GM12878 (cell line): ENCODE results near the gene HMOX2. TPM values are rescaled to one million over a fixed set of nuclear protein-coding genes. Genes with fewer than 3 reads are reported as not detected.

Experiments used
- ATAC-seq: fragments of 200-7000 bp; cut with Tn5 transposase; 3 replicates; pipeline ENCODE4 v1.9.1; 2020; ENCODE audit warnings: mild to moderate bottlenecking, moderate library complexity
- BruUV-seq: library from RNA; stranded (reverse); fragments of 400-500 nt; replicated peaks from 2 replicates; lab custom pipeline; 2021; lab: Mats Ljungman, UMichigan
- CTCF ChIA-PET: fragments of 300-600 bp; sonication (Branson Sonifier 250); formaldehyde crosslinking; extraction: SDS; loops from one replicate; lab custom pipeline; 2021; ENCODE audit warnings: inconsistent platforms; lab: Yijun Ruan, JAX
- POLR2A ChIA-PET: fragments of 350-600 bp; formaldehyde crosslinking; extraction: SDS; loops from one replicate; lab custom pipeline; 2021; ENCODE audit warnings: inconsistent platforms; lab: Charles Lee
- RAD21 ChIA-PET: fragments of 300-600 bp; sonication (Branson Sonifier 250); formaldehyde crosslinking; loops from one replicate; lab custom pipeline; 2023; ENCODE audit warnings: antibody characterized with exemption; ENCODE audit not compliant: unreplicated experiment; lab: Charles Lee
- SMC1A ChIA-PET: fragments of 300-600 bp; sonication (Branson Sonifier 250); formaldehyde crosslinking; loops from one replicate; lab custom pipeline; 2023; ENCODE audit not compliant: unreplicated experiment, uncharacterized antibody; lab: Charles Lee
- DNase-seq: peaks from one replicate; pipeline ENCODE4 v3.0.0-alpha.2; 2011; ENCODE audit warnings: low read depth, low spot score
- FAIRE-seq: peaks from 3 replicates; lab custom pipeline; 2011; peaks lifted over from hg19 to GRCh38; lab: Jason Lieb, UNC
- H2AFZ ChIP-seq: 2 replicates; pipeline ENCODE4 v1.6.0; 2011; ENCODE audit warnings: low read depth, low read length, control low read depth; ENCODE audit not compliant: control insufficient read depth
- H3K27ac ChIP-seq: 2 replicates; pipeline ENCODE4 v1.5.1; 2011; ENCODE audit warnings: control low read depth; ENCODE audit not compliant: control insufficient read depth, insufficient read depth
- H3K27me3 ChIP-seq, 2 experiments: replicated peaks in 1 of 2; 2 replicates each; pipeline versions ENCODE4 v1.6.0 to v1.6.1; 2011; ENCODE audit warnings: low read length in 1 of 2; ENCODE audit not compliant: control insufficient read depth in 2 of 2, insufficient read depth in 2 of 2
- H3K36me3 ChIP-seq, 2 experiments: 2 replicates each; pipeline ENCODE4 v1.5.1; 2011; ENCODE audit warnings: low read length in 1 of 2; ENCODE audit not compliant: control insufficient read depth in 2 of 2, insufficient read depth in 2 of 2
- H3K4me1 ChIP-seq: 2 replicates; pipeline ENCODE4 v1.6.1; 2011; ENCODE audit warnings: mild to moderate bottlenecking, low read length, moderate library complexity, mixed read lengths; ENCODE audit not compliant: control insufficient read depth, insufficient read depth
- H3K4me2 ChIP-seq: 2 replicates; pipeline ENCODE4 v1.6.0; 2011; ENCODE audit warnings: control low read depth; ENCODE audit not compliant: control insufficient read depth, insufficient read depth
- H3K4me3 ChIP-seq: fragments of 200-600 bp; sonication (generic); 2 replicates; pipeline ENCODE4 v1.5.1; 2016
- H3K79me2 ChIP-seq: 2 replicates; pipeline ENCODE4 v1.6.0; 2011; ENCODE audit warnings: low read length; ENCODE audit not compliant: control insufficient read depth, insufficient read depth
- H3K9ac ChIP-seq: 2 replicates; pipeline ENCODE4 v1.8.0; 2011; ENCODE audit warnings: low read length, control low read depth, mixed read lengths; ENCODE audit not compliant: control insufficient read depth, insufficient read depth
- H3K9me3 ChIP-seq: replicated peaks from 3 replicates; pipeline ENCODE4 v1.5.1; 2011; ENCODE audit warnings: mild to moderate bottlenecking, low read length; ENCODE audit not compliant: control insufficient read depth, insufficient read depth
- H4K20me1 ChIP-seq: 2 replicates; pipeline ENCODE4 v1.6.0; 2011; ENCODE audit not compliant: control insufficient read depth, insufficient read depth
- BCL3 ChIP-seq: IDR thresholded peaks from 2 replicates; pipeline ENCODE4 v1.6.1; 2011; ENCODE audit warnings: borderline replicate concordance, low read depth, mild to moderate bottlenecking, moderate library complexity, low read length; ENCODE audit not compliant: insufficient read depth, poor library complexity, severe bottlenecking
- CHD4 ChIP-seq: fragments of 200-600 bp; sonication (generic); IDR thresholded peaks from 2 replicates; pipeline ENCODE4 v1.6.1; 2016; ENCODE audit warnings: mild to moderate bottlenecking
- CUX1 ChIP-seq: IDR thresholded peaks from 2 replicates; pipeline ENCODE4 v1.6.1; 2012; ENCODE audit warnings: improper control_type of control experiment, low read depth, low read length; ENCODE audit not compliant: insufficient replicate concordance
- RAD51 ChIP-seq: fragments of 450-650 bp; IDR thresholded peaks from 2 replicates; pipeline ENCODE4 v1.6.1; 2016; ENCODE audit warnings: moderate library complexity, mild to moderate bottlenecking, inconsistent platforms
- SIX5 ChIP-seq: IDR thresholded peaks from 2 replicates; pipeline ENCODE4 v1.6.1; 2011; ENCODE audit warnings: mild to moderate bottlenecking, low read depth, low read length, moderate library complexity; ENCODE audit not compliant: severe bottlenecking
- SMC3 ChIP-seq: IDR thresholded peaks from 2 replicates; pipeline ENCODE4 v1.6.1; 2011; ENCODE audit warnings: low read length, improper control_type of control experiment, borderline replicate concordance
- SP1 ChIP-seq: IDR thresholded peaks from one replicate; pipeline ENCODE4 v1.6.1; 2011; ENCODE audit warnings: low read depth, low read length
- SREBF1 ChIP-seq: IDR thresholded peaks from 2 replicates; pipeline ENCODE4 v1.6.1; 2012; ENCODE audit warnings: mild to moderate bottlenecking, low read length
- ZNF207 ChIP-seq: fragments of 450-650 bp; IDR thresholded peaks from 2 replicates; pipeline ENCODE4 v1.6.1; 2014; ENCODE audit warnings: antibody characterized with exemption, mild to moderate bottlenecking, borderline replicate concordance
- WGBS: methylation state at CpG from one replicate; pipeline ENCODE4 v1.1.6; 2016; ENCODE audit warnings: low lambda C conversion rate; ENCODE audit not compliant: insufficient replicate concordance, insufficient coverage; ENCODE audit errors: missing lambda C conversion rate; 5-methylcytosine and 5-hydroxymethylcytosine counted together
- in situ Hi-C: fragments of 300-500 bp; cut with MboI; formaldehyde crosslinking; loops from 9 replicates; pipeline ENCODE4 v1.14.3; 2018; ENCODE audit warnings: mixed read lengths
- intact Hi-C: fragments of 100-400 bp; cut with micrococcal nuclease; formaldehyde crosslinking; loops from one replicate; pipeline ENCODE4 v1.14.2; 2022; ENCODE audit not compliant: unreplicated experiment
- polyA plus RNA-seq, 11 experiments: library from polyadenylated mRNA; depleted of rRNA in 4 of 11; unstranded in 6 of 11; stranded (reverse) in 5 of 11; fragments of >200 nt; fragmentation: Nextera tagmentation in 4 of 11; fragmentation: Illumina TruSeq in 1 of 11; extraction: Ambion mirVana in 4 of 11; extraction: Trizol in 1 of 11; gene quantifications; 1 replicate in 1 of 11; 2 replicates in 10 of 11; pipeline versions ENCODE4 v1.2.1 to v1.2.3, GENCODE V29; 2011 to 2016; ENCODE audit warnings: inconsistent platforms in 2 of 11, missing spikeins in 2 of 11, low read depth in 1 of 11
- total RNA-seq, 4 experiments: library from RNA; depleted of rRNA in 3 of 4; stranded (reverse); fragments of >200 nt in 3 of 4; fragmentation: Illumina TruSeq in 1 of 4; extraction: Trizol in 1 of 4; gene quantifications; 2 replicates each; pipeline versions ENCODE4 v1.2.1 to v1.2.3, GENCODE V29; 2013 to 2021

HMOX2 gene
- total and polyA plus RNA-seq, 10 of the 15 experiments (the other 5 are each of a cell fraction or from before 2014, with no cell fraction given) = 26.4 to 111 (median 57.8) TPM

GRCh38 chr16:4494746-4495490 lies 18.7 kb downstream of the HMOX2 start:
- in situ Hi-C loops (no loop called here), intact Hi-C loops (no loop called here)
- ATAC-seq = no peak
- no peak overlapping the region for H3K4me3 ChIP-seq
- ChIA-PET SMC1A (no interaction called here), RAD21 (no interaction called here), CTCF (interaction anchor here (1.3 kb wide), 1 partner anchor 18 kb away, joined by 3 read pairs; no protein-coding TSS in a partner anchor), POLR2A (no interaction called here)
- no peaks in the 10 kb centered on the region for H3K27me3 ChIP-seq
- H3K9ac ChIP-seq = no peak overlapping the region
- no peak for FAIRE-seq
- no peak overlapping the region for H3K27ac ChIP-seq
- 97% methylated on average over 6 of the region's 6 CpGs for WGBS
- DNase-seq = no peak
- no peaks in the 10 kb centered on the region for H3K9me3 ChIP-seq
- TF ChIP-seq SREBF1 (no peak), BCL3 (peak; percentile 77), SMC3 (no peak)
- BruUV-seq = no TSS peak
- no peak overlapping the region for H3K4me2 ChIP-seq
- H3K36me3 ChIP-seq = peaks cover 0 to 4% of the 10 kb centered on the region in 2 experiments; a peak in 3 of 4 replicates
- no peaks in the 10 kb centered on the region; the same call in 1 of the 2 replicates for H4K20me1 ChIP-seq
- H3K79me2 ChIP-seq = no peaks in the 10 kb centered on the region; the same call in 1 of the 2 replicates
- H3K4me1 ChIP-seq = no peaks in the 10 kb centered on the region
- no peak overlapping the region for H2AFZ ChIP-seq

- ChIA-PET RAD21 (no interaction called here), CTCF (interaction anchor here (0.6 kb wide), 1 partner anchor 587 kb away, joined by 4 read pairs; no protein-coding TSS in a partner anchor), SMC1A (no interaction called here), POLR2A (no interaction called here)
- ATAC-seq = no peak
- H2AFZ ChIP-seq = no peak overlapping the region
- TF ChIP-seq RAD51 (no peak), SP1 (no peak), CUX1 (no peak), ZNF207 (no peak), SIX5 (no peak), CHD4 (no peak)
- in situ Hi-C loops (no loop called here), intact Hi-C loops (no loop called here)
- no peaks in the 10 kb centered on the region for H3K9me3 ChIP-seq
- H3K79me2 ChIP-seq = no peaks in the 10 kb centered on the region; the same call in 1 of the 2 replicates
- no peaks in the 10 kb centered on the region; the same call in 1 of the 2 replicates for H4K20me1 ChIP-seq
- no peaks in the 10 kb centered on the region for H3K4me1 ChIP-seq
- no peak overlapping the region for H3K9ac ChIP-seq
- WGBS = 92% methylated on average over 2 of the region's 2 CpGs
- no peak overlapping the region for H3K4me3 ChIP-seq
- H3K27me3 ChIP-seq = no peaks in the 10 kb centered on the region
- no peak for FAIRE-seq
- no peak overlapping the region for H3K27ac ChIP-seq
- DNase-seq = no peak
- no TSS peak for BruUV-seq
- no peaks in the 10 kb centered on the region; a peak in 2 of 4 replicates for H3K36me3 ChIP-seq
- no peak overlapping the region for H3K4me2 ChIP-seq
Measured at GRCh38 chr16:4495766-4496165, 19.6 kb downstream of the HMOX2 start.
